ENCODE measurements around the gene SLC2A10.

DNA sequence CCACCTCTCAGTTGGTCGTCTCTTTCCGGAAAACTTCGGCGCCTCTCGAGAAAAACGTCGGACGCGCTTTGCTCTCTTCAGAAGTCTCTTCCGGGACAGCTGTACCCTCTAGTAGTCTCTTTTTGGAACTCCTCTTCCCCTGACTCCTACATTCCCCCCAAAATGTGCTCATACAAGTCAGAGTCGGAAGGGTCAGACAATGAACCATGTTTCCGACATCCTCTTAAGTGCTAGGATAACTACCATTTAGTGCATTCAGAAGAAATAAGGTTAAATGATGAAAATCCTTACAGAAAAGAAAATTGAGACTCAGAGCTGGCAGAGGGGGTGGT, 19.7 kb upstream of the SLC2A10 start:
- no peak for TF ChIP-seq EZH2 (IDR thresholded peaks at IDR 0.05; ENCODE audit: low read depth)
- TF ChIP-seq, protein P1, sequence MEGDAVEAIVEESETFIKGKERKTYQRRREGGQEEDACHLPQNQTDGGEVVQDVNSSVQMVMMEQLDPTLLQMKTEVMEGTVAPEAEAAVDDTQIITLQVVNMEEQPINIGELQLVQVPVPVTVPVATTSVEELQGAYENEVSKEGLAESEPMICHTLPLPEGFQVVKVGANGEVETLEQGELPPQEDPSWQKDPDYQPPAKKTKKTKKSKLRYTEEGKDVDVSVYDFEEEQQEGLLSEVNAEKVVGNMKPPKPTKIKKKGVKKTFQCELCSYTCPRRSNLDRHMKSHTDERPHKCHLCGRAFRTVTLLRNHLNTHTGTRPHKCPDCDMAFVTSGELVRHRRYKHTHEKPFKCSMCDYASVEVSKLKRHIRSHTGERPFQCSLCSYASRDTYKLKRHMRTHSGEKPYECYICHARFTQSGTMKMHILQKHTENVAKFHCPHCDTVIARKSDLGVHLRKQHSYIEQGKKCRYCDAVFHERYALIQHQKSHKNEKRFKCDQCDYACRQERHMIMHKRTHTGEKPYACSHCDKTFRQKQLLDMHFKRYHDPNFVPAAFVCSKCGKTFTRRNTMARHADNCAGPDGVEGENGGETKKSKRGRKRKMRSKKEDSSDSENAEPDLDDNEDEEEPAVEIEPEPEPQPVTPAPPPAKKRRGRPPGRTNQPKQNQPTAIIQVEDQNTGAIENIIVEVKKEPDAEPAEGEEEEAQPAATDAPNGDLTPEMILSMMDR (conservative IDR thresholded peaks at IDR 0.05) = no peak

Data from PC-9 (cell line).